BJ (cell line): ENCODE data around the gene SHROOM3. TPM values are rescaled to one million over a fixed set of nuclear protein-coding genes. Genes with fewer than 3 reads are reported as not detected.

ENCODE experiments used
- CTCF ChIA-PET: fragments of 350-600 bp; formaldehyde crosslinking; extraction: SDS; loops from one replicate; lab custom pipeline; 2021; ENCODE audit warnings: antibody characterized with exemption, inconsistent platforms; lab: Yijun Ruan, JAX
- POLR2A ChIA-PET: fragments of 300-600 bp; sonication (Branson Sonifier 250); formaldehyde crosslinking; extraction: SDS; loops from one replicate; lab custom pipeline; 2021; ENCODE audit warnings: antibody characterized with exemption; lab: Charles Lee
- DNase-seq: peaks from one replicate; pipeline ENCODE4 v3.0.0-alpha.2; 2011; ENCODE audit warnings: low read depth
- H3K27me3 ChIP-seq: 2 replicates; pipeline ENCODE4 v1.6.0; 2011; ENCODE audit warnings: low read length; ENCODE audit not compliant: control insufficient read depth, insufficient read depth
- H3K36me3 ChIP-seq: 2 replicates; pipeline ENCODE4 v1.5.1; 2011; ENCODE audit warnings: low read length; ENCODE audit not compliant: control insufficient read depth, insufficient read depth
- H3K4me3 ChIP-seq: 2 replicates; pipeline ENCODE4 v1.5.1; 2011; ENCODE audit warnings: low read depth, mild to moderate bottlenecking, control low read depth, low read length
- CTCF ChIP-seq: IDR thresholded peaks from 2 replicates; pipeline ENCODE4 v1.5.1; 2011; ENCODE audit warnings: low read depth, mild to moderate bottlenecking, control low read depth, inconsistent platforms, low read length, moderate library complexity; ENCODE audit not compliant: insufficient read depth
- polyA plus RNA-seq: library from polyadenylated mRNA; depleted of rRNA; stranded (reverse); fragments of >200 nt; gene quantifications from 2 replicates; pipeline ENCODE4 v1.2.3, GENCODE V29; 2011

The SHROOM3 gene
- polyA plus RNA-seq, 1 experiment, result 46.1 TPM

- no peaks in the 10 kb centered on the region for H3K36me3 ChIP-seq
- no peaks in the 10 kb centered on the region for H3K27me3 ChIP-seq
- POLR2A ChIA-PET, result interaction anchor here (0.7 kb wide), 1 partner anchor 99 kb away, joined by 3 read pairs; no protein-coding TSS in a partner anchor
- CTCF ChIA-PET, result interaction anchor here (1.4 kb wide), 1 partner anchor 141 kb away, joined by 4 read pairs; no protein-coding TSS in a partner anchor
- TF ChIP-seq CTCF, result no peak
- no peak overlapping the region for H3K4me3 ChIP-seq
- DNase-seq, result no peak
Observed at GRCh38 chr4:76515975-76516843, 81.2 kb downstream of the SHROOM3 start.

- H3K36me3 ChIP-seq, result no peaks in the 10 kb centered on the region
- no peak for TF ChIP-seq CTCF
- CTCF ChIA-PET, result interaction anchor here (1.6 kb wide), 1 partner anchor 139 kb away, joined by 3 read pairs; no protein-coding TSS in a partner anchor
- H3K27me3 ChIP-seq, result no peaks in the 10 kb centered on the region
- H3K4me3 ChIP-seq, result no peak overlapping the region
- POLR2A ChIA-PET, result no interaction called here
- no peak for DNase-seq
Observed at GRCh38 chr4:76518241-76518640, 83.2 kb downstream of the SHROOM3 start.

- CTCF ChIA-PET, result interaction anchor here (1.8 kb wide), 1 partner anchor 15 kb away, joined by 5 read pairs; no protein-coding TSS in a partner anchor
Observed at GRCh38 chr4:76523593-76523992, 88.6 kb downstream of the SHROOM3 start.

GRCh38 chr4:76525751-76526150 is 90.7 kb downstream of the SHROOM3 start:
- Histone ChIP-seq H3K36me3 (no peaks in the 10 kb centered on the region), H3K27me3 (no peaks in the 10 kb centered on the region), H3K4me3 (no peak overlapping the region)
- CTCF ChIA-PET, result interaction anchor here (0.6 to 1.0 kb wide), 2 partner anchors 45 to 94 kb away, joined by 3 read pairs; no protein-coding TSS in a partner anchor
- no peak for TF ChIP-seq CTCF
- no peak for DNase-seq
- POLR2A ChIA-PET, result no interaction called here

More at GRCh38 chr4:76523593-76523992, 88.6 kb downstream of the SHROOM3 start:
- Histone ChIP-seq H3K27me3 (no peaks in the 10 kb centered on the region), H3K36me3 (no peaks in the 10 kb centered on the region), H3K4me3 (no peak overlapping the region)
- no peak for TF ChIP-seq CTCF
- POLR2A ChIA-PET, result no interaction called here
- DNase-seq, result no peak

- ChIA-PET CTCF (no interaction called here), POLR2A (no interaction called here)
- Histone ChIP-seq H3K27me3 (no peaks in the 10 kb centered on the region), H3K36me3 (no peaks in the 10 kb centered on the region), H3K4me3 (no peak overlapping the region)
- no peak for DNase-seq
- TF ChIP-seq CTCF, result no peak
Observed at GRCh38 chr4:76526585-76526990, 91.6 kb downstream of the SHROOM3 start.
